K562 (cell line): ENCODE measurements around the gene CUX1. TPM values are rescaled to one million over a fixed set of nuclear protein-coding genes. Genes with fewer than 3 reads are reported as not detected.

Experiments
- ATF3 ChIP-seq, 2 experiments: fragments of 450-650 bp in 1 of 2; sonication (generic) in 1 of 2; formaldehyde crosslinking in 1 of 2; IDR thresholded peaks in 1 of 2; conservative IDR thresholded peaks in 1 of 2; 2 replicates each; pipeline versions ENCODE4 v1.6.1 to v1.8.1; 2016 to 2023; ENCODE audit warnings: mild to moderate bottlenecking in 2 of 2, moderate library complexity in 2 of 2, inconsistent platforms in 1 of 2, missing genetic modification reagents in 1 of 2
- ESRRA ChIP-seq: fragments of 450-650 bp; IDR thresholded peaks from 2 replicates; pipeline ENCODE4 v1.6.1; 2014; ENCODE audit warnings: low read depth, mild to moderate bottlenecking, moderate library complexity, borderline replicate concordance
- ETV1 ChIP-seq: fragments of 450-650 bp; conservative IDR thresholded peaks from 2 replicates; pipeline ENCODE4 v1.6.1; 2016; ENCODE audit warnings: missing genetic modification characterization, control low read depth, low read depth, missing compliant biosample characterization
- PKNOX1 ChIP-seq: fragments of 450-650 bp; IDR thresholded peaks from 2 replicates; pipeline ENCODE4 v1.6.1; 2016
- SMAD1 ChIP-seq: fragments of 150-350 bp; IDR thresholded peaks from 2 replicates; pipeline ENCODE4 v1.6.1; 2014; ENCODE audit warnings: low read length, low read depth; ENCODE audit not compliant: partially characterized antibody
- SMARCA4 ChIP-seq: fragments of 450-650 bp; IDR thresholded peaks from 2 replicates; pipeline ENCODE4 v1.6.1; 2016
- polyA plus RNA-seq, 8 experiments: library from polyadenylated mRNA; depleted of rRNA in 4 of 8; stranded (reverse) in 5 of 8; unstranded in 3 of 8; fragments of >200 nt; fragmentation: Nextera tagmentation in 2 of 8; fragmentation: Illumina TruSeq in 1 of 8; extraction: Ambion mirVana in 2 of 8; extraction: Trizol in 1 of 8; gene quantifications; 2 replicates each; pipeline versions ENCODE4 v1.2.1 to v1.2.3, GENCODE V29; 2011 to 2014; ENCODE audit warnings: inconsistent platforms in 1 of 8, missing spikeins in 1 of 8
- total RNA-seq, 7 experiments: library from RNA; depleted of rRNA in 6 of 7; stranded (reverse); fragments of >200 nt in 6 of 7; fragmentation: Illumina TruSeq in 2 of 7; extraction: Trizol in 2 of 7; gene quantifications; 2 replicates each; pipeline versions ENCODE4 v1.2.1 to v1.2.3, GENCODE V29; 2011 to 2021; ENCODE audit warnings: low replicate concordance in 1 of 7

The CUX1 gene
- total and polyA plus RNA-seq, 9 of the 15 experiments (the other 6 are each of a cell fraction or from before 2014, with no cell fraction given): 3.6 to 55.3 (median 25.2) TPM

GRCh38 chr7:101882005-101882421 is 64.6 kb downstream of the CUX1 start (continued):
- TF ChIP-seq ATF3 (IDR thresholded peaks at IDR 0.05) (peak; percentile 54), ATF3 (CRISPR knock-in tag; conservative IDR thresholded peaks at IDR 0.05) (no peak), PKNOX1 (peak; percentile 16; the same call in 1 of the 2 replicates), ETV1 (tag) (no peak), SMARCA4 (peak; percentile 60; the same call in 1 of the 2 replicates), ESRRA (peak; percentile 14; the same call in 1 of the 2 replicates), SMAD1 (no peak)
